OCI-LY1 (cell line): Measurements from ENCODE around the gene PRR14L.
A peak's percentile ranks its signal among the peaks of the same experiment; 100 is the strongest.

ENCODE experiments used
- H2AFZ ChIP-seq: fragments of 200-600 bp; sonication (generic), shearing (Covaris generic); 2 replicates; pipeline ENCODE4 v1.6.0; 2014; ENCODE audit warnings: antibody characterized with exemption, mild to moderate bottlenecking, low read length
- H3F3A ChIP-seq: fragments of 200-600 bp; sonication (generic), shearing (Covaris generic); 2 replicates; pipeline ENCODE4 v1.6.0; 2014; ENCODE audit warnings: mild to moderate bottlenecking, antibody characterized with exemption, low read length, moderate library complexity; ENCODE audit not compliant: insufficient read depth
- H3K27ac ChIP-seq: fragments of 200-600 bp; sonication (generic); 2 replicates; pipeline ENCODE4 v1.5.1; 2014; ENCODE audit warnings: low read length, mixed run types, mild to moderate bottlenecking, low read depth; ENCODE audit not compliant: poor library complexity, severe bottlenecking
- H3K27me3 ChIP-seq: fragments of 200-600 bp; sonication (generic); 2 replicates; pipeline ENCODE4 v1.6.0; 2014; ENCODE audit warnings: antibody characterized with exemption, mild to moderate bottlenecking, low read length, moderate library complexity; ENCODE audit not compliant: insufficient read depth
- H3K36me3 ChIP-seq: fragments of 200-600 bp; sonication (generic); 2 replicates; pipeline ENCODE4 v1.6.1; 2014; ENCODE audit warnings: mild to moderate bottlenecking, antibody characterized with exemption, low read length, moderate library complexity, mixed read lengths; ENCODE audit not compliant: insufficient read depth
- H3K4me1 ChIP-seq: fragments of 200-600 bp; sonication (generic); 2 replicates; pipeline ENCODE4 v1.5.1; 2014; ENCODE audit warnings: mild to moderate bottlenecking, low read length, moderate library complexity; ENCODE audit not compliant: insufficient read depth, severe bottlenecking
- H3K4me2 ChIP-seq: fragments of 200-600 bp; sonication (generic), shearing (Covaris generic); 2 replicates; pipeline ENCODE4 v1.6.1; 2014; ENCODE audit warnings: low read length
- H3K4me3 ChIP-seq: fragments of 200-600 bp; sonication (generic); 2 replicates; pipeline ENCODE4 v1.5.1; 2014; ENCODE audit warnings: low read length, low read depth, mild to moderate bottlenecking, mixed read lengths; ENCODE audit not compliant: poor library complexity, severe bottlenecking
- H3K79me2 ChIP-seq: fragments of 200-600 bp; shearing (Covaris generic); 2 replicates; pipeline ENCODE4 v1.6.1; 2016; ENCODE audit warnings: mixed run types, low read length, mixed read lengths; ENCODE audit not compliant: insufficient read depth
- H3K9ac ChIP-seq: fragments of 200-600 bp; sonication (generic), shearing (Covaris generic); 2 replicates; pipeline ENCODE4 v1.6.1; 2014; ENCODE audit warnings: mild to moderate bottlenecking, low read length, mixed read lengths
- H3K9me2 ChIP-seq: fragments of 200-600 bp; sonication (generic), shearing (Covaris generic); 2 replicates; pipeline ENCODE4 v1.6.1; 2014; ENCODE audit warnings: low read depth, mild to moderate bottlenecking, low read length, mixed read lengths
- H3K9me3 ChIP-seq: fragments of 200-600 bp; shearing (Covaris generic); 2 replicates; pipeline ENCODE4 v1.6.1; 2014; ENCODE audit warnings: low read length, mixed read lengths
- H4K20me1 ChIP-seq: fragments of 200-600 bp; sonication (generic), shearing (Covaris generic); 2 replicates; pipeline ENCODE4 v1.6.0; 2016; ENCODE audit warnings: mild to moderate bottlenecking, low read length; ENCODE audit not compliant: insufficient read depth
- EZH2 ChIP-seq: fragments of 200-600 bp; sonication (generic), shearing (Covaris generic); IDR thresholded peaks from 2 replicates; pipeline ENCODE4 v1.8.0; 2017; ENCODE audit warnings: borderline replicate concordance, mixed run types, mild to moderate bottlenecking, antibody characterized with exemption, low read length, moderate library complexity, mixed read lengths
- TF ChIP-seq, protein P1 (sequence below): fragments of 200-600 bp; sonication (generic), shearing (Covaris generic); IDR thresholded peaks from 2 replicates; pipeline ENCODE4 v1.5.1; 2017; ENCODE audit warnings: mild to moderate bottlenecking, antibody characterized with exemption, low read length, moderate library complexity, mixed read lengths

The PRR14L gene

DNA sequence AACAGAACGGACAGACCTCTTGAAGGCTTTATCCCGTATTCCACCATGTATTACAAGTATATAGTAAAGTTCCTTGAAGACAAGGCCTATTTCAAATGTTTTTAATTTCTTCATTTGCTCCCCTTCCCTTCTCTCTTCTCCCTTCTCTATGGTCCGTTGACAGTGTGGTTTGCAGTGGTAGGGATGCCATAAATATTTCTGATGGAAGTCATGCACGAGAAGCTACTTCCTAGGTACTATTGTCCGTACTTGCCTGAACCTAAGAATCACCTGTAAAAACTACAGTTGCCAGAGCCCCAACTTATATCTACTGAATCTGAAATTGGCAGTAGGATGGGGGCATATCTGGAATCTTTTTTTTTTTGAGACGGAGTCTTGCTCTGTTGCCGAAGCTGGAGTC is 90.7 kb downstream of the PRR14L start:
- Histone ChIP-seq H3K27me3 (no peaks in the 10 kb centered on the region), H4K20me1 (no peaks in the 10 kb centered on the region), H3K4me2 (no peak overlapping the region), H3K27ac (no peak overlapping the region), H3K4me1 (peaks cover 34% of the 10 kb centered on the region), H3K36me3 (no peaks in the 10 kb centered on the region; the same call in 1 of the 2 replicates), H3K4me3 (no peak overlapping the region), H3K79me2 (peaks cover 58% of the 10 kb centered on the region), H2AFZ (no peak overlapping the region), H3K9me2 (no peaks in the 10 kb centered on the region), H3K9me3 (no peaks in the 10 kb centered on the region), H3K9ac (no peak overlapping the region), H3F3A (no peaks in the 10 kb centered on the region)
- no peak for TF ChIP-seq EZH2
- TF ChIP-seq, protein P1, sequence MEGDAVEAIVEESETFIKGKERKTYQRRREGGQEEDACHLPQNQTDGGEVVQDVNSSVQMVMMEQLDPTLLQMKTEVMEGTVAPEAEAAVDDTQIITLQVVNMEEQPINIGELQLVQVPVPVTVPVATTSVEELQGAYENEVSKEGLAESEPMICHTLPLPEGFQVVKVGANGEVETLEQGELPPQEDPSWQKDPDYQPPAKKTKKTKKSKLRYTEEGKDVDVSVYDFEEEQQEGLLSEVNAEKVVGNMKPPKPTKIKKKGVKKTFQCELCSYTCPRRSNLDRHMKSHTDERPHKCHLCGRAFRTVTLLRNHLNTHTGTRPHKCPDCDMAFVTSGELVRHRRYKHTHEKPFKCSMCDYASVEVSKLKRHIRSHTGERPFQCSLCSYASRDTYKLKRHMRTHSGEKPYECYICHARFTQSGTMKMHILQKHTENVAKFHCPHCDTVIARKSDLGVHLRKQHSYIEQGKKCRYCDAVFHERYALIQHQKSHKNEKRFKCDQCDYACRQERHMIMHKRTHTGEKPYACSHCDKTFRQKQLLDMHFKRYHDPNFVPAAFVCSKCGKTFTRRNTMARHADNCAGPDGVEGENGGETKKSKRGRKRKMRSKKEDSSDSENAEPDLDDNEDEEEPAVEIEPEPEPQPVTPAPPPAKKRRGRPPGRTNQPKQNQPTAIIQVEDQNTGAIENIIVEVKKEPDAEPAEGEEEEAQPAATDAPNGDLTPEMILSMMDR, result no peak

DNA sequence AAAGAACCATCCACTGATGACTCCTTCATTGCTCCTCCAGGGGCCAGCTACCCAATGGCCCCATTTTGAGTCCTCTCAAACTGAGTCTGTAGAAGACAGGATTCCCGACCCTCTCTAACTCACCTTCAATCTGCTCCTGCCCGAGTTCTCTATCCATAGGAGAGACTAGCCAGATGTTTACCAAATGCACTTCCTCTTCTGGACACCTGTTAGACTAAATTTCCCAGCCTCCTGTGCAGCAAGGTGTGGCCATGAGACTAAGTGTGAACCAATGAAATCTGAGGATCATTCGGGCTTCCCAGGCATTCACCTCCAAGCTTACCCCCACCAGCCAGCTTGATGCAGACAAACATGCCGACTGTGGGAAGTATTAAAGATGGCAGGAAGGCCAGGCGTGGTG is 95.5 kb downstream of the PRR14L start:
- H3K27ac ChIP-seq, result peak overlapping the region; percentile 66
- H3K9me2 ChIP-seq, result no peaks in the 10 kb centered on the region
- no peaks in the 10 kb centered on the region for H3K9me3 ChIP-seq
- peaks cover 5% of the 10 kb centered on the region; the same call in 1 of the 2 replicates for H3K36me3 ChIP-seq
- H3K9ac ChIP-seq, result no peak overlapping the region; the same call in 1 of the 2 replicates
- H3K4me1 ChIP-seq, result peaks cover 43% of the 10 kb centered on the region
- H3F3A ChIP-seq, result no peaks in the 10 kb centered on the region
- no peaks in the 10 kb centered on the region for H3K27me3 ChIP-seq
- H4K20me1 ChIP-seq, result no peaks in the 10 kb centered on the region
- H2AFZ ChIP-seq, result no peak overlapping the region
- H3K79me2 ChIP-seq, result peaks cover 66% of the 10 kb centered on the region
- peak overlapping the region; percentile 45; the same call in 1 of the 2 replicates for H3K4me2 ChIP-seq
- H3K4me3 ChIP-seq, result peak overlapping the region; percentile 32
- TF ChIP-seq EZH2, result no peak
- TF ChIP-seq, protein P1, result no peak

DNA sequence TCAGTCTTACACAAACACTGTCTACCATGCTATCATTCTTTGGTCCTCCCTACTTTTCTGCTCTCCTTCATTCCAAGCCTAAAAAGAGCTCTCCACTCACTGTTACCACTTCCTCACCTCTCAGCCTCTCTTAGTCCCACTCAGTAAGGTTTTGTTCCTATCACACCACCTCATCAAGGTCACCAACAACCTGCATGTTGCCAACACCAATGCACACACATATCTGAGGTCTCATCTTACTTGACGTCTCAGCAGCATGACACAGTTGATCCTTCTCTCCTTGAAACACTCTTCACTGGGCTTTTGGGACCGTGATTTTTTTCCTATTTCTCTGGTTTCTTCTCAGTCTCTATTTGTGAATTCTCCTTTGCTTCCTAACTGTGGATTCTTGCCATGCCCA is 96.0 kb downstream of the PRR14L start:
- Histone ChIP-seq H3K9ac (no peak overlapping the region; the same call in 1 of the 2 replicates), H3K36me3 (peaks cover 9% of the 10 kb centered on the region; the same call in 1 of the 2 replicates), H2AFZ (no peak overlapping the region), H3K27me3 (no peaks in the 10 kb centered on the region), H3K4me3 (peak overlapping the region; percentile 32), H3K9me3 (no peaks in the 10 kb centered on the region), H3K4me2 (peak overlapping the region; percentile 45; the same call in 1 of the 2 replicates), H3F3A (no peaks in the 10 kb centered on the region), H3K79me2 (peaks cover 62% of the 10 kb centered on the region), H3K4me1 (peaks cover 40% of the 10 kb centered on the region), H3K27ac (peak overlapping the region; percentile 66), H3K9me2 (no peaks in the 10 kb centered on the region), H4K20me1 (no peaks in the 10 kb centered on the region)
- TF ChIP-seq, protein P1, result no peak
- no peak for TF ChIP-seq EZH2
